AG04450 (cell line): ENCODE results near the gene TRIM27. TPM values are rescaled to one million over a fixed set of nuclear protein-coding genes. Genes with fewer than 3 reads are reported as not detected.
"Not testable (repeated sequence)": the region's sequence is repeated elsewhere in the genome, so short reads cannot be mapped to it uniquely, and the experiment has no call there.

Experiments used
- CTCF ChIA-PET: fragments of 300-600, 350-600 bp; formaldehyde crosslinking; extraction: SDS; loops from one replicate; lab custom pipeline; 2022; ENCODE audit warnings: antibody characterized with exemption, inconsistent platforms; lab: Charles Lee
- POLR2A ChIA-PET: fragments of 350-600 bp; formaldehyde crosslinking; extraction: SDS; loops from one replicate; lab custom pipeline; 2021; ENCODE audit warnings: antibody characterized with exemption, inconsistent platforms; lab: Yijun Ruan, JAX
- DNase-seq: peaks from one replicate; pipeline ENCODE4 v3.0.0-alpha.2; 2011; ENCODE audit warnings: low read depth, low spot score
- H3K27ac ChIP-seq: one replicate; pipeline ENCODE4 v1.5.1; 2012; ENCODE audit warnings: low read depth, low read length, control low read depth
- H3K27me3 ChIP-seq: one replicate; pipeline ENCODE4 v1.6.0; 2012; ENCODE audit warnings: low read length; ENCODE audit not compliant: control insufficient read depth, insufficient read depth
- H3K4me3 ChIP-seq: 2 replicates; pipeline ENCODE4 v1.5.1; 2011; ENCODE audit warnings: mild to moderate bottlenecking, low read depth, low read length, control low read depth
- H3K9me3 ChIP-seq: 2 replicates; pipeline ENCODE4 v1.5.1; 2012; ENCODE audit warnings: low read length; ENCODE audit not compliant: control insufficient read depth, insufficient read depth
- polyA minus RNA-seq: library from RNA; depleted of rRNA, polyadenylated mRNA; stranded (reverse); fragments of >200 nt; gene quantifications from 2 replicates; pipeline ENCODE4 v1.2.3, GENCODE V29; 2011; rRNA and poly(A)+ RNA removed
- polyA plus RNA-seq: library from polyadenylated mRNA; depleted of rRNA; stranded (reverse); fragments of >200 nt; gene quantifications from 2 replicates; pipeline ENCODE4 v1.2.3, GENCODE V29; 2011; rRNA removed
- TF ChIP-seq, protein P1 (sequence below): IDR thresholded peaks from 2 replicates; pipeline ENCODE4 v1.5.1; 2011; ENCODE audit warnings: low read depth, low read length, control low read depth, inconsistent platforms

Gene TRIM27, protein sequence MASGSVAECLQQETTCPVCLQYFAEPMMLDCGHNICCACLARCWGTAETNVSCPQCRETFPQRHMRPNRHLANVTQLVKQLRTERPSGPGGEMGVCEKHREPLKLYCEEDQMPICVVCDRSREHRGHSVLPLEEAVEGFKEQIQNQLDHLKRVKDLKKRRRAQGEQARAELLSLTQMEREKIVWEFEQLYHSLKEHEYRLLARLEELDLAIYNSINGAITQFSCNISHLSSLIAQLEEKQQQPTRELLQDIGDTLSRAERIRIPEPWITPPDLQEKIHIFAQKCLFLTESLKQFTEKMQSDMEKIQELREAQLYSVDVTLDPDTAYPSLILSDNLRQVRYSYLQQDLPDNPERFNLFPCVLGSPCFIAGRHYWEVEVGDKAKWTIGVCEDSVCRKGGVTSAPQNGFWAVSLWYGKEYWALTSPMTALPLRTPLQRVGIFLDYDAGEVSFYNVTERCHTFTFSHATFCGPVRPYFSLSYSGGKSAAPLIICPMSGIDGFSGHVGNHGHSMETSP
- polyA plus RNA-seq (62.0 and 73.8 TPM in 2 replicates), polyA minus RNA-seq (89.7 and 93.0 TPM in 2 replicates)

DNA sequence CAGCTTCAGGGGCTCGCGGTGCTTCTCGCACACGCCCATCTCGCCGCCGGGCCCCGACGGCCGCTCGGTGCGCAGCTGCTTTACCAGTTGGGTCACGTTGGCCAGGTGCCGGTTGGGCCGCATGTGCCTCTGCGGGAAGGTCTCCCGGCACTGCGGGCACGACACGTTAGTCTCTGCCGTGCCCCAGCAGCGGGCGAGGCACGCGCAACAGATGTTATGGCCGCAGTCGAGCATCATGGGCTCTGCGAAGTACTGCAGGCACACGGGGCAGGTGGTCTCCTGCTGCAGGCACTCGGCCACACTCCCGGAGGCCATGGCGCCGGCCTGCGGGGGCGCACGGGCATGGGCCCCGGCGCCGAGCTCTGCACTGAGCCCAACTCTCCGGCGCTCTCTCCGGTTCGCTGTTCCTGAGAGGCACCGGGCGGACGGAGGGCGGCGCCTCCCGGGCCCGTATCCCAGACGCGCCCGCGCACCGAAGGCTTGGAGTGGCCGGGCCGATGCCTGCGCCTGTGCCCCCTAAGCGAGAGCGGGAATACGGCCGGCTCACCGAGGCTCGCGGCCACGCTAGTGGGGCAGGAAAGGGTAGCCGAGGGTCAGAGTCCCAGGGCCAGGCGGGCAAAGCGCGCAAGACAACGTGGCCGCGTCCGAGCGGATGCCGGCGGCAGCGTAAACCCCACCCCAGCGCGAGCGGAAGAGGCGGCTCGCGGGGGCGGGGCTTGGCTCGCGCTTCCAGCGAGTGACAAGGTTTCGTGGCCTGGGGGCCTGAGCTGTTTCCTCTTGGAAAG is at the start of gene TRIM27:
Gene TRIM27, minus strand, starts transcription at position 668 of the 785 bp plus-strand sequence. Its CDS starts 353 bp downstream, at position 315.
- CTCF ChIA-PET, result interaction anchor here (0.7 to 1.5 kb wide), 7 partner anchors 10 to 93 kb away, joined by 3 to 8 read pairs (median 5); no protein-coding TSS in a partner anchor
- peak within 1 kb of the TSS; percentile 80 for H3K27ac ChIP-seq
- TF ChIP-seq, protein P1, sequence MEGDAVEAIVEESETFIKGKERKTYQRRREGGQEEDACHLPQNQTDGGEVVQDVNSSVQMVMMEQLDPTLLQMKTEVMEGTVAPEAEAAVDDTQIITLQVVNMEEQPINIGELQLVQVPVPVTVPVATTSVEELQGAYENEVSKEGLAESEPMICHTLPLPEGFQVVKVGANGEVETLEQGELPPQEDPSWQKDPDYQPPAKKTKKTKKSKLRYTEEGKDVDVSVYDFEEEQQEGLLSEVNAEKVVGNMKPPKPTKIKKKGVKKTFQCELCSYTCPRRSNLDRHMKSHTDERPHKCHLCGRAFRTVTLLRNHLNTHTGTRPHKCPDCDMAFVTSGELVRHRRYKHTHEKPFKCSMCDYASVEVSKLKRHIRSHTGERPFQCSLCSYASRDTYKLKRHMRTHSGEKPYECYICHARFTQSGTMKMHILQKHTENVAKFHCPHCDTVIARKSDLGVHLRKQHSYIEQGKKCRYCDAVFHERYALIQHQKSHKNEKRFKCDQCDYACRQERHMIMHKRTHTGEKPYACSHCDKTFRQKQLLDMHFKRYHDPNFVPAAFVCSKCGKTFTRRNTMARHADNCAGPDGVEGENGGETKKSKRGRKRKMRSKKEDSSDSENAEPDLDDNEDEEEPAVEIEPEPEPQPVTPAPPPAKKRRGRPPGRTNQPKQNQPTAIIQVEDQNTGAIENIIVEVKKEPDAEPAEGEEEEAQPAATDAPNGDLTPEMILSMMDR, result no peak
- H3K9me3 ChIP-seq, result peaks cover 4% of the 10 kb centered on the region; the same call in 1 of the 2 replicates
- no peaks in the 10 kb centered on the region for H3K27me3 ChIP-seq
- H3K4me3 ChIP-seq, result peak within 1 kb of the TSS; percentile 97
- DNase-seq, result peak; percentile 37
- POLR2A ChIA-PET, result interaction anchor here (0.8 to 3.7 kb wide), 12 partner anchors 9 to 1031 kb away, joined by 3 to 30 read pairs (median 4); a partner anchor contains a TSS

DNA sequence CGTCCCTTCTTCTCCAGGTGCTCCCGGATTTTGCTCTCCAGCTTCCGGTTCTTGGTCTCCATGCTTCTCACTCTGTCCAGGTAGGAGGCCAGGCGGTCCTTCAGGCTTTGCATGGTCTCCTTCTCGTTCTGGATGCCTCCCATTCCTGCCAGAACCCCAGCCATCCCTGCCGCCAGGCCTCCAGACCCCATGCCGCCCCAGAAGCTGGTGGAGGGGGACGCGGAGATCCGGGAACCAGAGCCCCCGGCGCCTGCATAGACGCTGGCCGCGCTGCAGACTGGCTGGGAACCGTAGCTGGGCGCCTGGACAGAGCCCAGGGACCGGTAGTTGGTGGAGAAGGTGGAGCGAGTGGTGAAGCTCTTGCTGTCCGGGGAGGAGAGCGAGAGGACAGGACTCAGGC is 46.3 kb upstream of the TRIM27 start:
- DNase-seq, H3K4me3 ChIP-seq, H3K9me3 ChIP-seq, H3K27me3 ChIP-seq, POLR2A ChIA-PET, H3K27ac ChIP-seq: not testable (repeated sequence)
- CTCF ChIA-PET, result interaction anchor here (1.3 kb wide), 1 partner anchor 11 kb away, joined by 3 read pairs; no protein-coding TSS in a partner anchor

DNA sequence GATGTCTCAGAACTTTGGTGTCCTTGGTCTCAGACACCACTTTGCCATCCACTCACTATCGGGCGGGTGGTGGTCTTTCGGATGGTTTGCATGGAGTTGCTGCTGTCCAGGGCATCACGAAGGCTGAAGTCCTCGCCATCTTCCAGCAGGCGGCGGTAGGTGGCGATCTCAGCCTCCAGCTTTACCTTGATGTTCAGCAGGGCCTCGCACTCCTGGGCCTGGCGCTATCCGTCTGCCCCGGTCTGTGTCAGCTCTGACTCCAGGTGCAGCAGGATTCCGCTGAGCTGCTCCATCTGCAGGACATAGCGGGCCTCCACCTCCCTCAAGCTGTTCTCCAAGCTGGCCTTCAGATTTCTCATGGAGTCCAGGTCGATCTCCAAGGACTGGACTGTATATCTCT is 45.3 kb upstream of the TRIM27 start:
- POLR2A ChIA-PET, result no interaction called here
- peaks cover 10% of the 10 kb centered on the region for H3K9me3 ChIP-seq
- CTCF ChIA-PET, result interaction anchor here (0.6 kb wide), 1 partner anchor 459 kb away, joined by 4 read pairs; no protein-coding TSS in a partner anchor
- TF ChIP-seq, protein P1, result no peak
- no peak for DNase-seq
- no peak overlapping the region for H3K4me3 ChIP-seq
- H3K27me3 ChIP-seq, result no peaks in the 10 kb centered on the region
- no peak overlapping the region for H3K27ac ChIP-seq

DNA sequence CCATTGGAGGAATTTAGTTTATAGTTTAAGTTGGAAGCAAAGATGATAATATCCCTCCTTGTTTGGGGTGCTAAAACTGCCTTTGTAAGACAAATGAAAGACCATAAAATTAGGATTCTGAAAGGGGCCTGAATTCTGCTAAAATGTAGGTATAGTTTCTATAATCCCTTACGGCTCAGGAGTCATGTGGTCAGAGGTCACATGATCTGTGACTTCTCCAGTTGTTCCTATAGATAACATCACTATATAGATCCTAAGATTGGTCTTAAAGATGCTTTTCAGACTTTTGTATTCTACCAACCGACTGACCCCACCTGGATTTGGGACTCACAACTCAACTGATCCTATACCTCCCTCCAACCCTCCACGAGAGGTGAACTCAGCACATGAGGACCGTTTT is 44.7 kb upstream of the TRIM27 start:
- DNase-seq, result no peak
- Histone ChIP-seq H3K27me3 (no peaks in the 10 kb centered on the region), H3K27ac (no peak overlapping the region), H3K4me3 (no peak overlapping the region), H3K9me3 (peaks cover 10% of the 10 kb centered on the region)
- CTCF ChIA-PET, result no interaction called here
- POLR2A ChIA-PET, result no interaction called here
- TF ChIP-seq, protein P1, result no peak

DNA sequence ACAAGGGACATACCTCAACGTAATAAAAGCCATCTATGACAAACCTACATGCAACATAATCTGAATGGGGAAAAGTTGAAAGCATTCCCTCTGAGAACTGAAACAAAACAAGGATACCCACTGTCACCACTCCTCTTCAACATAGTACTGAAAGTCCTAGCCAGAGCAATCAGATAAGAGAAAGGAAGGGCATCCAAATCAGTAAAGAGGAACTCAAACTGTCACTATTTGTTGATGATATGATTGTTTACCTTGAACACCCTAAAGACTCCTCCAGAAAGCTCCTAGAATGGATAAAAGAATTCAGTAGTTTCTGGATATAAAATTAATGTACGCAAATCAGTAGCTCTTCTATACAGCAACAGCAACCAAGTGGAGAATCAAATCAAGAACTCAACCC is 41.9 kb upstream of the TRIM27 start:
- ChIA-PET CTCF (no interaction called here), POLR2A (no interaction called here)
- Histone ChIP-seq H3K4me3 (no peak overlapping the region), H3K27me3 (no peaks in the 10 kb centered on the region), H3K27ac (no peak overlapping the region), H3K9me3 (peaks cover 10% of the 10 kb centered on the region)
- TF ChIP-seq, protein P1, result no peak
- DNase-seq, result no peak
